GM19239 (cell line): ENCODE data around the gene SORCS2.

Experiments
- DNase-seq: peaks from one replicate; pipeline ENCODE4 v3.0.0; 2011; ENCODE audit warnings: low spot score; ENCODE audit not compliant: insufficient read length
- FAIRE-seq: peaks from 2 replicates; lab custom pipeline; 2011; peaks lifted over from hg19 to GRCh38; lab: Jason Lieb, UNC

The SORCS2 gene

DNA sequence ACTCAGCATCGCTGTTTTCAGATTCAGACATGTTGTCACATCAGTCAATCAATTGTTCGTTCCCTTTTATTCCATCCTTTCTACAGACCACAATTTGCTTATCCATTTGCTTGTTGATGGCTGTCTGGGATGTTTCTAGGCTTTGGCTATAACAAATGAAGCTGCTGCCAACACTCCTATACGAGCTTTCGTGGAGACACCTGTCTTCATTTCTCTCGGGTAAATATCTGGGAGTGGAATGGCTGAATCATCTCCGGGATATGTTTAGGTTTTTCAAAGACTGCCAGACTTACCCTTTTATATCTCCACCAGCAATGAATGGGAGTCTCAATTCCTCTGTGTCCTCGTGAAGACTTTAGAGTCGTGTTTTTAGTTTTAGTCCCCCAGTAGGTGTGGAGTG, 118.9 kb downstream of the SORCS2 start:
- DNase-seq, result no peak
- no peak for FAIRE-seq

DNA sequence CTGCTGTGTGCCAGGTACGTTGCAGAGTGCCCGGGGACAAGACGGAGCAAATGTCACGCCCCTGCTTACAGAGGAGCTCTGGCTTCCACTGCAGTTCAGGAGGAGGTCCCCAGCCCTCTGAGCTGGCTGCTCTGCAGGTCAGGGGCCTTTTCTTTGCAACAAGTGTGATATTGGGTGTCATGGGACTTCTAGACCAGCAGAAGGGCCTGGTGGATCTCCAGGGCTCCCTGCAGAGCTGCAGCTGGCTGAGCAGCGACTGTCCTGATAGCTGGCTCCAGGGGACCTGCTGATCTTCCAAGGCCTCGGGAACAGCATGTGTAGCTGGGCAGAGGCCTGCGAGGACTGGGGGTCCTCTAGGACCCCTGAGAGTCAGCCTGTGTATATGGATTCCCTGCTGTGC, 120.4 kb downstream of the SORCS2 start:
- DNase-seq (no peak), FAIRE-seq (no peak)

DNA sequence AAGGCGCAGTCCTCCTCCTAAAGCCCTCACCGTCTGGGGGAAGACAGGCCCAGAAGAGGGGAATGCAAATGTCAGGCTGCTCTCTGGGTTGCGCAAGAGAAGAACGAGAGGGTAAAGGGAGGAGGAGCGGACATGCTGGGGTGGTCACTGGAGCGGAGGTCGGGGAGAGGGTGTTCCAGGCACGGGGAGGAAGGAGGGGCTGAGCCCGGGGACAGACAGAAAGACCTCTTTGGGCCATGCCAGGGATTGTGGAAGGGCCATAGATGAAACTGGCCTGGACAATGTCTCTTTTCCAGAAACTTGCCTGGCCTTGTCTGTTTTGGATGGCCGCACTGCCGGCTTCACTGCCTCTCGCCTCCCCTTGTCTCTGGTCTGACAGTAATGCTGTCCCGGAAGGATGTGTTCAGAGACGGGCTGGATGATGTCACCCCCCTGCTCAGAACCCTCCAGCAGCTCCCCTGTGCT, 121.0 kb downstream of the SORCS2 start:
- DNase-seq, result no peak
- FAIRE-seq, result no peak

DNA sequence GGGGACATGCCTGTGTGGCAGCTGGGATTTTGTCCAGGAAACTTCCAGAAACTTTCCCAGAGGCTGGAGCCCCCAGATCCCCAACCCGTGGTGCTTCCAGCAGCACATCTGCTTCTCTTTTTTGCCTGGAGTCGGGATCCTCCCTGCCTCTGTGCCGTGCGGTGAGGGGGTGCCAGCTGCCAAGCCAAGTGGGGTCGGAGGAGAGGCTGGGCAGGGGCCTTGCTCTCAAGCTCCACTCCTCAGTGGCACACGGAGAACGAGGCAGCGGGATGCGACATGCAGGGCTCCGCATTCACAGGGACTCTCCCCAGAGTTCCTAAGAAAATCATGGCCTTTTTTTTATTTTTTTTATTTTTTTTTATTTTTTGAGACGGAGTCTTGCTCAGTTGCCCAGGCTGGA, 121.7 kb downstream of the SORCS2 start:
- DNase-seq (no peak), FAIRE-seq (no peak)

DNA sequence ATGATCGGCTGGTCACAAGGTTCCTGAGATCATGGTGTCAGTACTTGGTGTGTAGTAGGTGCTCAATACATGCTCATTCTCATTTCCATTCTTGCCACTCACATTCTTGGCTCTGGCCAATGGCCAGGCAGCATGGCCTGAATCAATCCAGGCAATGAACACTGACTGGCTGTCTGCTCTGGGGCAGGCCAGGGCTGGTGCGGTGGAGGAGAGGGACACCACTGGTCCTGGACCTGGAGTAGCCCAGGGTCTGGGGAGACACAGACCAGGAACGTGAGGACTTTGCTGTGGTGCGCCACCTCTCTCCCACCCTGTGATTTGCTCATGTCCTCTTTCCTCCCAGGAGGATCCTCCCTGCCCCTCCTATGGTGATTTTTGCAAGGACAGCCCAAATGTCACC, 122.9 kb downstream of the SORCS2 start:
- FAIRE-seq, result no peak
- no peak for DNase-seq

DNA sequence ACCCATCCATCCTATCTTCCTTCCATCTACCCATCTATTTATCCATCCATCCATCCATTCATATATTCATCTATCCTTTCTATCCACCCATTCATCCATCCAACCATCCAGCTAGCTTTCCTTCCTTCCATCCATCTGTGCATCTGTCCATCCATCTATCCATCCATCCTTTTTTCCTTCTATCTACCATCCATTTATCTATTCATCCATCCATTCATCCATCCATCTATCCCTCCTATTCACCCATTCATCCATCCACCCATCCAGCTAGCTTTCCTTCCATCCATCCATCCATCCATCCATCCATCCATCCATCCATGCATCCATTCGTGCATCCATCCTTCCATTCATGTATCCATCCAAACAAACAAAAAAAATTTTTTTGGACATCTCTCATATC, 123.6 kb downstream of the SORCS2 start:
- DNase-seq, result no peak
- no peak for FAIRE-seq

DNA sequence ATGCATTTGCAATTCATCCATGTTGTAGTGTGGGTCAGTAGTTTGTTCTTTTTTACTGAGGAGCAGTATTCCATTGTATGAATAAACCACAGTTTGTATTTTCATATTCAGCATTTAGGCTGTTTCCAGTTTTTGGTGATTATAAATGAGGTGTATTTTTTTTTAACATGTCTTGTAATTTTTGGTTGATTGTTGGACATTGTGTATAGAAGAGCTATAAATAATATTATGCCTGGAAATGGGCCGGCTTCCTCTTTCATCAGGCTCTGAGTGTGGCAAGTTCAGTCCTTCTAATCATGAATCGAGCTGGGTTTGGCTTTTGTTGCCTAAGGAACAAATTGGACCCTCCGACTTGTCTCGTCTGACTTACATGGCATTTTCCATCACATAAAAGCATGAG, 126.7 kb downstream of the SORCS2 start:
- no peak for FAIRE-seq
- no peak for DNase-seq

DNA sequence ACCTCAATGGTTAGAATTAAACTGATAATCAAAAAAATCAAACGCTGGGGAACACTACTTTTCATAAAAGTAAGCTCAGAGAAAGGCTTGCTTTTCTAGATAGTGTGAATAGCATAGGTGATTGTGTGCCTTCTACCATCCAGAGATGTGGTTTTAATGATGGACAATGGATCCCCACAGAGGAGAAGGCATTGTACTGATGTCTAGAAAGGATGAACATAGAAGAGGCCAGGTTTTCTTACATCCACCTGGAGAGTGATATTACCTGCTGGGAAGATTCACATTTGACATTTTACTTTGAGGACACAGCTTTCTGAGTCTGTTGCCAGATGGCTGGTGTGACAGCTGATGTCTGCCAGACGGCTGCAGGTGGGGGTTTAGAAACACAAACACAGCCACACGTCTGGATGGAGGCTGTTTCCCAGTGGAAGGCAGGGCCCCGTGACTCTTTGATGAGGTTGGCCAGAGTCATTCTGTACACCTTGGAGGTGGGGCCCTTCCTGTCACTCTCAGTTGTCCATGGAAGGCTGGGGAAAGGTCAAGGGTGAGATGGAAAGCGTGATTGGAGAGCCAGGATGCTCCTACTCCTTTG, 128.0 kb downstream of the SORCS2 start:
- FAIRE-seq (no peak), DNase-seq (no peak)

DNA sequence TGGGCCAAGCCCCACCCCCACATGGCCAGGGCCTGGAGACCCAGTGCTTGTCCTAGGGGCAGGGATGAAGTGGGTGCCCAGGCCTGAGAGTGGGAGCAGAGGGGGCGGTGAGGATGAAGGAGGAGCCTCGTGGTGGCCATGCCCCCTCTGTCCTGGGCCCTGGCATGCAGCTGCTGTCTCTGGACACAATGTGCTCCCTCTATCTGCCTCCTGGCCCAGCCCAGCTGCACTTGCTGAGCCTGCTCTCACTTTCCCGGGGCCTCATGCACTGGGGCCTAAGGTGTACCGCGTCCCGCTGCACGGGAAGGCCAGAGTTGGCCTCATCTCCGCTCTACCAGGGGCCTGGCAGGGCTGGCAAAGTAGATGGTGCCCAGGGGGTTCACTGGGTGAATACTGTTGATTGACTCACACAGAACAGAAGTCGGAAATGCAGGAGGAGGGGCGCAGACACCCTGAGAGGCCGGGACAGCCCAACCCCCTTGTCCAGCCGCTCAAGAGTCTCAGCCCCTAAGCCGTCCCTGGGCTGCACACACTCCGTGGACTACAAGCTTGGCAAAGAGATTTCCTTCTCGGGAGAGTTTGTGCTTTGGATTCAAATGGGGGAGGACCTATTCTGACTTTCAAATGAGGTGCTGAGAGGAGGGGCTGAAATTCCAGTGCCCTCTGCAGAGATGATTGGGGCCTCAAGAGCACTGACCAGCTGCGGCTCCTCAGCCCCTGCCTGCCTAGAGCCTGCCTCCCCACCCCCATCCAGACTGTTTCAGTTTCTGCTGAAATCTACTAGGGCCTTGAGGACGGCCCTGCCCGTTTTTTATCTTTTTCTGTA, 130.0 kb downstream of the SORCS2 start:
- FAIRE-seq, result no peak
- no peak for DNase-seq

DNA sequence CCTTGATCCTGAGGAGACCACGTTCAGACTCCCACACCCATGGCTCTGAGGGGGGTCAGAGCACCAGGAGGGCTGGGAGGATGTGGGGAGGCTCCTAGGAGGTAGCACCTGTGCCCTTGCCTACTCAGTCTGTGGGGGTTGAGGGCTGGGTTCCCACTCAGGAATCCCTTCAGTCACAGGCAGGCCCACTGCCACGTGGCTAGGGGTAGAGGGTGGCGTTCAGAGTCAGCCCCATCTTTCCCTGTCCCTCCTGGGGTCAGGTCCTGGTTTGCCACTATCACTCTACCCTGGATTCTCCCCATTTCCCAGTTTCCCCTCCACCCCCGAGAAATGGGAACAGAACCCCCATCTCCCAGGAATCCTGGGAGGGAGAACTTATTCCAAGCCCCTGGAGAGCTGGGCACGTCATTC, 131.1 kb downstream of the SORCS2 start:
- DNase-seq (no peak), FAIRE-seq (no peak)

DNA sequence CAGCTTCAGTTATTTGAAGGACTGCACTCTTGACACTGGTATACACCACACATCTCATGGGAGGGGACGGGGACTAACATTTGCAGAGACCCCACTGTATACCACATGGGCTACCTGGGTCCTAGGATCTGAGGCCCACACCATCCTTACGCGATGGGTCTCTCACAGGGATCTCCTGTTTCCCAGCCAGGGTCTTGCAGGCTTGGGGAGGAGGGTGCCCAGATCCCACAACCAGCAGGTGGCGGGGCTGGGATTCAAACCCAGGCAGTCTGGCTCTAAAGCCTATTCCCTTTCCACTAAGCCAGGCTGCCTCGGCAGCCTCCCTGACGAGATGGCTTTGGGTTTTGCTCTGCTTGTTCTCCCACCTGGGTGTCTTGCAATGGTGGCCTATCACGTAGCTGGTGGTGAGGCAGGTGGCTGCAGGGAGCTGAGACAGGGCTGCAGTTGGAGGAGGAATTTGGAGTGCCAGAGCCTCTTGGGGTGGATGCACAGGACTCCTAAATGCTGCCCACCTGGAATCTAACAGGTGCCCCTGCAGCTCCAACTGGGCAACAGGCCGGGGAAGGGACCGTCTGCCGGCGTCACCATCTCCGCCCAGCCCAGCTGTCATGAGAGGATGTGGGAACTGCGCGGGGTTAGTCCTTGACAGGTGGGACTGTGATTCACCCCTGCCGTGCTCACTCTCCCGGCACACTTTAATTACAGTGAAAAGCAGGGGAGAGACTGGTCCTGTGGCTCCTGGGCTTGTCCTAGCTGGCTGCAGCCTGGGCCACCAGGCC, 131.7 kb downstream of the SORCS2 start:
- DNase-seq, result no peak

DNA sequence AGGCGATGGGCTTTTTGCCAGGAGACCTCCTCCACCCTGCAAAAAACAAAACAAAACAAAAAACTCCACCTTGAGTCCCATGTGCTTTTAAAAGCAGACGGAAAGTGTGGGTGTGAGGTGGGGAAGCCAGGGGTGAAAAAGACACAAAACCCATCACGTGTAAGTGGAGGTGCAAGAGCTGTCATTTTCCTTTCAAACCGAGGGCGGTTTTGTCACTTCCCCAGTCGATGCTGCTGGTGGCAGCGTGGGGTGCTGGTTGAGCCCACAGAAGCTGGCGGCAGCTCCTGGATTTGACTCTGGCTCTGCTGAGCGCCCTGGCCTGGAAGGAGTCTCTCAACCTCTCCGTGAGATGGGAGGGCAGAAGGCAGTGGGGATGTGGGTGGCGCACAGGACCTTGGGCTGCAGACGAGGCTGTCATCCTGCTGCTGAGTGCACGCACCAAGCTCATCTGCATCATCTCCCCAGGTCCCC, 132.3 kb downstream of the SORCS2 start:
- DNase-seq (no peak), FAIRE-seq (no peak)

More for the DNA sequence above, 131.7 kb downstream of the SORCS2 start:
- no peak for FAIRE-seq

DNA sequence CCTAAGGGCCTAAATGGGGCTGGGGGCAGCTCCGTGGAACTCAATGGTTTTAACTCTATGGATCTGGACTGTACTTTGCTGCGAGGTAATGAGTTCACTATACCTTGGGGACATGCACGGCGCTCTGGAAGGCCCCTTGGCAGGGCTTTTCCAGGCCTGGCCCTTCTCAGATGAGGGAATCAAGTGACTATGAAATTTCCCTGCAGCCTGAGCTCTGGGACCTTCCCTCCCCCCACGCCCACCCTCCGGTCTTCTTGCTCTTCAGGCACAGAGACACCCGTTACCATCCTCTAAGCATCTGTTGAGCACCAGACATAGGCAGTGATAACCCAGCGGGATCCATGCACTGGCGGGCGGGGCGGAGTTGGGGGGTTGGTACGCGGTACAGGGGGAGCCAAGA, 133.2 kb downstream of the SORCS2 start:
- FAIRE-seq (no peak), DNase-seq (no peak)

DNA sequence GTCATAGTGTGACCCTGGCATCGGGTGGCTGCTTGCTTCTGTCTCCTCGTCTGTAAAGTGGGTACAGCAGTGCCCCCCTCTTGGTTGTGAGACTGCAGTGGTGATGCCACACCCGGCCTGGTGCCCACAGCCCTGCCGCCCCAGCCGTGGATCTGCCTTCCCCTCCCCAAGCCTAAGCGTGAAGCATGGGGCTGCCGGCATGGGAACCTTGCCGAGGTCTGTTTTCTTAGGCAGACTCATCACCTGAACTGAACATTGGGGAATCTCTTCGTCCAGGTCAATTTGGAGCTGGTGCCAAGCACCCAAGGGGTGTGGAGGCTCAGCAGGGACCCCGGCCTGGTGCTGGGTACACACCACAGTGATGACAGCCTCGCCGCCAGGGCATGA, 134.0 kb downstream of the SORCS2 start:
- FAIRE-seq (no peak), DNase-seq (no peak)

DNA sequence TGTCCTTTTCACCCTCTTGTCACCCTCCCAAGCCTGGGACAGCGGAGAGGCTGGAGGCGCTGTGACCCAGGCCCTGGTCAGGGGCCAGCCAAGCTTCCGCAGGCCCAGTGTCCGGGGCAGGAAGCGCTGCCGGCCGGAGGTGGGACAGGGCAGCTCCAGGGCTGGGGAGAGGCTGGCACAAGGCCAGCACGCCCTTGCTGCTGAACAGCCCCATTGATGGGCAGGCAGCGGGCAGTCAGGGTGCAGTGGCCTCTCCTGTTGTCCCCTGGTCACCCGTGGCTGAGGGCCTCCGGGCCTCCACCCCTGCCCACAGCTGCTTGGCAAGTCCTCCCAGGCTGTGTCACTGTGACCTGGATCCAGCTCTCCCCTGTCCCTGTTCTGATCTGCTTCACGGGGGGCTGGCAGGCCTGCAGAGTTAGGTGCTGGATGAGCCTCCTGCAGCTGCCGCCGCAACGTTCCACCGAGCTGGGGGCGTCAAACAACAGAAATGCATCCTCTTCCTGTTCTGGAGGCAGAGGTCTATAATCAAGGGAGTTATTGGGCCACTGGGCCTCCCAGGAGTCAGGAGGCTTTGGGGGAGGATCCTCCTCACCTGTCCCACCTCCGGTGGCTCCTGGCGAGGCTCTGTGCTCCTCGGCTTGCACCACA, 134.5 kb downstream of the SORCS2 start:
- FAIRE-seq (no peak), DNase-seq (no peak)

DNA sequence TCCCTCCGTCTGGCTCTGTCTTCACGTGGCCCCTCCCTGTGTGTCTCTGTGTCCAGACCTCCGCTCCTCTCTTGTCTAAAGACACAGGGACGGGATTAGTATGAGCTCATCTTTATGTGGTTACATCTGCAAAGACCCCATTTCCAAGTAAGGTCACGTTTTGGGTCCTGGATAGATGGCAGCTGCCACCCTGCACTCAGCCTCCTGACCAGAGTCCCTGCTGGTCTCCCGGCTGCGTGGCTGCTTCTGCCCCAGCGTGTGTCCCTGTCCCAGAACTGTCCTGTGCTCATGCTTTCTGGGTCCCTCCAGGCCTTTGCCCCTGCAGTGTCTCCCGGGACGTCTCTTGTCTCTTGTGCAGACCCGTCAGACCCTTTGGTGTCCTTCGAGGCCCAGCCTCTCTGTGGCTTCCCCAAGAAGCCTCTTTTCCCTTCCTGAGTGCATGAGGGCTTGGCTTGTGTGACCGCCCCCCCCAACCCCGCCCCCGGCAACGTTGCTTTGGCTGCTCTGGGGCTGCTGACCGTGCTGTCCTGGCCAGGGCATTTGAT, 135.1 kb downstream of the SORCS2 start:
- no peak for FAIRE-seq
- no peak for DNase-seq

DNA sequence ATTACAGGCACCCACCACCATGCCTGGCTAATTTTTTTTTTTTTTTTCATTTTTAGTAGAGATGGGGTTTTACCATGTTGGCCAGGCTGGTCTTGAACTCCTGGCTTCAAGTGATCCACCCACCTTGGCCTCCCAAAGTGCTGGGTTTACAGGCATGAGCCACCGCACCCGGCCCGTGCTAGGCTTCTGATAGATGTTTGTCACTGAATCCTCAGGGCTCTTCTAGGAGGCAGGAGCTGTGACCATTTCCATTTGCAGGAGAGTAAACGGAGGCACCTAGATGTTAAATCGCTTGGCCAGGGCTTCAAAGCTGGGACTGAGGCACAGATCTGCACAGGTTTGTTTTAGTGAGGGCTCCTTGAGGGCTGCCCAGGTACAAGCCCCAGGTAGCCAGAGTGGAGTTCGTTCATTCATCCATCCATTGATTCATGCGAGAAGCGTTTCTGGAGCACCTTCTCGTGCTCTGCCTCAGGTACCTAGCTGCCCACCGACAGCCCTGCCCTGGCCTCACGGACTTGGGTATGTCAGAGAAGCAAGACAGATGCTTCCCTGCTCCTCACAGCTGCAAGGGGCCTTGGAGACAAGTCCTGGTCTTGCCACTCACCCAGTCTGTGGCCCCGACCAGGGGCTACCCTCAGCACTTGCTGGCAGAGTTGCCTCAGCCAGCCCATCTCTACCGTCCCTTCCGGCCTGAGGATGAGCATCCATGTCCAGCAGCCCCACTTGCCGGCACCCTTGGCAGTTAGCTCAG, 136.0 kb downstream of the SORCS2 start:
- FAIRE-seq, result no peak

DNA sequence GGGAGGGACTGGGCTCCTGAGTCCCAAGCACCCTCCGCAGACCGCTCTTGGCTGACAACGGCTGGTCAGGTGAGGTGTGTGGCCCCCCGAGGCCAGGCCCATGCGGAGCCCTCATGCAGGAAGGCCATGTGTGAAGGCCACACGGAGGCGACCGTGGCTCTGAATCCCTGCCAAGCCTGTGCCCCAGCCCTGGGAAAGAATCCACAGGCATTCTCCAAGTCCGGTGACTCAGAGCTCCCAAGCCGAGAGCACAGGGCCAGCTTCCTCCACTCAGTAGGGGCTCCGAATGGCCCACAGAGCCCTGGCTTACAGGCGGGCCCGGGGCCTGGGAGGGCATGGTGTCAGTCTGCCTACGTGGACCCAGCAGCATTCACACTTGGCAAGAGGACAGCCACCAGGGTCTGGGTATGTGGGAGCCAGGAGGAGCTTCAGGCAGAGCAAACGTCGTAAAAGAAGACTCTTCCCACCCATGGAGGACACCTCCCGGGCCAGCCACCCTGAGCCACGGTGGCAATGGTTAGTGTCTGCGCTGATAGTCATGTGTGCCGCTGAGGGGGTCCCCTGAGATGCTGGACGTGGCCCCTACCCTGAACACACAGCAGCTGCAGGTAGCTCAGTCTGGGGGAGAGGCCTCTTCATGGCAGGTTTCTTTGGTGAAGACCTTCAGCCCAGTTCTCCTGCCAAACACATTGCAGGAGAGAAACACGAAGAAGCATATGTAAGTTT, 136.7 kb downstream of the SORCS2 start:
- FAIRE-seq (no peak), DNase-seq (no peak)

More for the DNA sequence above, 136.0 kb downstream of the SORCS2 start:
- DNase-seq, result no peak

DNA sequence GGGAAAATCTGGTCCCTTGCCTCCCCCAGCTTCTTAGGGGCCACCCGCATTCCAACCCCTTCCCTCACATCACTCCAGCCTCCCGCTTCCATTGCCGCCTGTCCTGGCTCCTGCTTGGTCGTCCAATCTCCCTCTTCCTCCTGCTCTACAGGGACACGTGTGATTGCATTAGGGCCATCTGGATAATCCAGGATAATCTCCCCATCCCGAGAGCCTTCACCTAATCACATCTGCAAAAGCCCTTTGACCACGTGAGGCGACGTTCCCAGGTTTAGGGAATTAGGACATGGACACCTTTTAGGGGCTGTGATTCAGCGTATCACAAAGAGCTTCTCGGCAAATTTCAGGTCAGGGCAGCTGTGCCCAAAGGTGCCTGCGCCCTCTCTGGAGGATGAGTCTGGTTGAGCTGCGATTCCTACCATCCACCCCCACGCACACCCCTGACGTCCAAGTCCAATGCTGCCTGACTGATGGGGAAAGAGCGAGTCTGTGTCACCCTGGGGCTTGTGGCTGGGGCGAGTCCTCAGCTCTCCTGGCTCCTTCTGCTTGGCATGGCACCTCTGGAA, 137.8 kb downstream of the SORCS2 start:
- DNase-seq (no peak), FAIRE-seq (no peak)
